ENCODE measurements around the gene OARD1. TPM values are rescaled to one million over a fixed set of nuclear protein-coding genes. Genes with fewer than 3 reads are reported as not detected.
"Not testable (repeated sequence)": the region's sequence is repeated elsewhere in the genome, so short reads cannot be mapped to it uniquely, and the experiment has no call there.

Gene OARD1
- total and polyA plus RNA-seq, 10 of the 15 experiments (the other 5 are each of a cell fraction or from before 2014, with no cell fraction given) = 19.0 to 63.5 (median 43.6) TPM

DNA sequence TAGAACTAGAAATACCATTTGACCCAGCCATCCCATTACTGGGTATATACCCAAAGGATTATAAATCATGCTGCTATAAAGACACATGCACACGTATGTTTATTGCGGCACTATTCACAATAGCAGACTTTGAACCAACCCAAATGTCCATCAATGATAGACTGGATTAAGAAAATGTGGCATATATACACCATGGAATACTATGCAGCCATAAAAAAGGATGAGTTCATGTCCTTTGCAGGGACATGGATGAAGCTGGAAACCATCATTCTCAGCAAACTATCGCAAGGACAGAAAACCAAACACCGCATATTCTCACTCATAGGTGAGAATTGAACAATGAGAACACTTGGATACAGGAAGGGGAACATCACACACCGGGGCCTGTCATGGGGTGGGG, 56.3 kb downstream of the OARD1 start:
- H3K27me3 ChIP-seq (replicated peaks in 1 of 2; ENCODE audit: control insufficient read depth in 2 of 2, insufficient read depth in 2 of 2, low read length in 1 of 2); SMC1A ChIA-PET (ENCODE audit: uncharacterized antibody, unreplicated experiment); H2AFZ ChIP-seq (ENCODE audit: control insufficient read depth, low read depth, low read length): not testable (repeated sequence)

DNA sequence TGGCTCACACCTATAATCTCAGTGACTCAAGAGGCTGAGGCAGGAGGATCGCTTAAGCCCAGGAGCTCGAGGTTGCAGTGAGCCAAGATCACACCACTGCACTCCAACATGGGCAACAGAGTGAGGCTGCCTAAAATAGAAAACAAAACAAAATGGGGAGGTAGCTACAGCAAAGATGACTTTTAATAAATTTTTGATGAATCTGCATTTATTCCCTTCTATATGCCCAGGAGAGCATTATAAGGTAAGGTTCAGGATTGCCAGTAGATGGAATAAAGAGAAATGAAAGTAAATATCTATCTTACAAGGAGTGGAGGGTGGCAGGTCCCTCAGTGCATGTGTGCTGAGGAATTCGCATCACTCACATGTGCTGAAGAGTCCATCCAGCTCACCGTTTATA, 57.4 kb downstream of the OARD1 start:
- no peaks in the 10 kb centered on the region for H3K79me2 ChIP-seq (ENCODE audit: control insufficient read depth, insufficient read depth, low read length)
- ChIA-PET CTCF (interaction anchor here (0.7 to 2.2 kb wide), 3 partner anchors 10 to 21 kb away, joined by 3 to 8 read pairs (median 3); no protein-coding TSS in a partner anchor), SMC1A (ENCODE audit: uncharacterized antibody, unreplicated experiment) (no interaction called here), POLR2A (interaction anchor here (0.6 kb wide), 1 partner anchor 16 kb away, joined by 3 read pairs; no protein-coding TSS in a partner anchor), RAD21 (ENCODE audit: unreplicated experiment) (no interaction called here)
- H3K27me3 ChIP-seq (replicated peaks in 1 of 2; ENCODE audit: control insufficient read depth in 2 of 2, insufficient read depth in 2 of 2, low read length in 1 of 2) = no peaks in the 10 kb centered on the region
- DNase-seq (ENCODE audit: low read depth, low spot score) (no peak), ATAC-seq (no peak), FAIRE-seq (no peak)
- no peaks in the 10 kb centered on the region for H3K9me3 ChIP-seq (replicated peaks; ENCODE audit: control insufficient read depth, insufficient read depth, low read length)
- no peak overlapping the region for H3K9ac ChIP-seq (ENCODE audit: control insufficient read depth, insufficient read depth, low read length)
- H4K20me1 ChIP-seq (ENCODE audit: control insufficient read depth, insufficient read depth) = no peaks in the 10 kb centered on the region
- H3K4me1 ChIP-seq (ENCODE audit: control insufficient read depth, insufficient read depth, low read length) = no peaks in the 10 kb centered on the region
- TF ChIP-seq, protein P1, sequence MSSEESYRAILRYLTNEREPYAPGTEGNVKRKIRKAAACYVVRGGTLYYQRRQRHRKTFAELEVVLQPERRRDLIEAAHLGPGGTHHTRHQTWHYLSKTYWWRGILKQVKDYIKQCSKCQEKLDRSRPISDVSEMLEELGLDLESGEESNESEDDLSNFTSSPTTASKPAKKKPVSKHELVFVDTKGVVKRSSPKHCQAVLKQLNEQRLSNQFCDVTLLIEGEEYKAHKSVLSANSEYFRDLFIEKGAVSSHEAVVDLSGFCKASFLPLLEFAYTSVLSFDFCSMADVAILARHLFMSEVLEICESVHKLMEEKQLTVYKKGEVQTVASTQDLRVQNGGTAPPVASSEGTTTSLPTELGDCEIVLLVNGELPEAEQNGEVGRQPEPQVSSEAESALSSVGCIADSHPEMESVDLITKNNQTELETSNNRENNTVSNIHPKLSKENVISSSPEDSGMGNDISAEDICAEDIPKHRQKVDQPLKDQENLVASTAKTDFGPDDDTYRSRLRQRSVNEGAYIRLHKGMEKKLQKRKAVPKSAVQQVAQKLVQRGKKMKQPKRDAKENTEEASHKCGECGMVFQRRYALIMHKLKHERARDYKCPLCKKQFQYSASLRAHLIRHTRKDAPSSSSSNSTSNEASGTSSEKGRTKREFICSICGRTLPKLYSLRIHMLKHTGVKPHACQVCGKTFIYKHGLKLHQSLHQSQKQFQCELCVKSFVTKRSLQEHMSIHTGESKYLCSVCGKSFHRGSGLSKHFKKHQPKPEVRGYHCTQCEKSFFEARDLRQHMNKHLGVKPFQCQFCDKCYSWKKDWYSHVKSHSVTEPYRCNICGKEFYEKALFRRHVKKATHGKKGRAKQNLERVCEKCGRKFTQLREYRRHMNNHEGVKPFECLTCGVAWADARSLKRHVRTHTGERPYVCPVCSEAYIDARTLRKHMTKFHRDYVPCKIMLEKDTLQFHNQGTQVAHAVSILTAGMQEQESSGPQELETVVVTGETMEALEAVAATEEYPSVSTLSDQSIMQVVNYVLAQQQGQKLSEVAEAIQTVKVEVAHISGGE (CRISPR knock-in tag; IDR thresholded peaks at IDR 0.05) = no peak
- in situ Hi-C loops (cut with MboI) = no loop called here
- H3K4me2 ChIP-seq (ENCODE audit: control insufficient read depth, insufficient read depth) = no peak overlapping the region
- WGBS (ENCODE audit: insufficient coverage, insufficient replicate concordance, low lambda C conversion rate, missing lambda C conversion rate) = 66% methylated on average over 4 of the region's 4 CpGs
- intact Hi-C loops (cut with micrococcal nuclease; ENCODE audit: unreplicated experiment) = no loop called here
- H3K36me3 ChIP-seq (ENCODE audit: control insufficient read depth in 2 of 2, insufficient read depth in 2 of 2, low read length in 1 of 2) = no peaks in the 10 kb centered on the region
- no peak overlapping the region for H3K4me3 ChIP-seq
- no peak overlapping the region for H2AFZ ChIP-seq (ENCODE audit: control insufficient read depth, low read depth, low read length)
- no TSS peak for BruUV-seq (replicated peaks)
- H3K27ac ChIP-seq (ENCODE audit: control insufficient read depth, insufficient read depth) = no peak overlapping the region

More for the DNA sequence above, 56.3 kb downstream of the OARD1 start:
- intact Hi-C loops (cut with micrococcal nuclease; ENCODE audit: unreplicated experiment); CTCF ChIA-PET; FAIRE-seq; RAD21 ChIA-PET (ENCODE audit: unreplicated experiment); H3K27ac ChIP-seq (ENCODE audit: control insufficient read depth, insufficient read depth); H3K4me1 ChIP-seq (ENCODE audit: control insufficient read depth, insufficient read depth, low read length); ATAC-seq; in situ Hi-C loops (cut with MboI); H3K9me3 ChIP-seq (replicated peaks; ENCODE audit: control insufficient read depth, insufficient read depth, low read length); BruUV-seq (replicated peaks); H3K4me2 ChIP-seq (ENCODE audit: control insufficient read depth, insufficient read depth); DNase-seq (ENCODE audit: low read depth, low spot score); H4K20me1 ChIP-seq (ENCODE audit: control insufficient read depth, insufficient read depth); H3K4me3 ChIP-seq; H3K36me3 ChIP-seq (ENCODE audit: control insufficient read depth in 2 of 2, insufficient read depth in 2 of 2, low read length in 1 of 2); POLR2A ChIA-PET; H3K9ac ChIP-seq (ENCODE audit: control insufficient read depth, insufficient read depth, low read length); H3K79me2 ChIP-seq (ENCODE audit: control insufficient read depth, insufficient read depth, low read length): not testable (repeated sequence)
- 83% methylated on average over 5 of the region's 5 CpGs for WGBS (ENCODE audit: insufficient coverage, insufficient replicate concordance, low lambda C conversion rate, missing lambda C conversion rate)

Other genes with a start within 250 kb of the OARD1 start
Only the 7 nearest of the 9 such genes appear.
- 0.93 and 0.96 TPM in 2 replicates for gene UNC5CL, start 33.1 kb downstream of the OARD1 start, total RNA-seq (2014; rRNA removed)
- 0.28 and 0.31 TPM in 2 replicates for gene UNC5CL, start 33.1 kb downstream of the OARD1 start, total RNA-seq (2014; rRNA removed; fragmentation: Illumina TruSeq; extraction: Trizol)
- 0.48 and 0.74 TPM in 2 replicates for gene UNC5CL, start 33.1 kb downstream of the OARD1 start, total RNA-seq (2021)
- 1.2 and 1.6 TPM in 2 replicates for gene UNC5CL, start 33.1 kb downstream of the OARD1 start, polyA plus RNA-seq (2011; rRNA removed)
- 0.32 and 0.46 TPM in 2 replicates for gene UNC5CL, start 33.1 kb downstream of the OARD1 start, polyA plus RNA-seq (2014; fragmentation: Illumina TruSeq; extraction: Trizol)
- gene UNC5CL, start 33.1 kb downstream of the OARD1 start, polyA plus RNA-seq (2014; fragmentation: Nextera tagmentation; extraction: Ambion mirVana) = under 1 TPM in 1 of 2 experiments, not detected in 1; 0.11 TPM
- gene UNC5CL, start 33.1 kb downstream of the OARD1 start, polyA plus RNA-seq (2014; rRNA removed) = 0.74 and 0.96 TPM in 2 replicates
- under 1 TPM; 0.11 to 0.37 TPM for gene UNC5CL, start 33.1 kb downstream of the OARD1 start, polyA plus RNA-seq (2016; fragmentation: Nextera tagmentation; extraction: Ambion mirVana)
- not detected in 2 replicates for gene TSPO2, start 29.9 kb downstream of the OARD1 start, total RNA-seq (2014; rRNA removed)
- gene TSPO2, start 29.9 kb downstream of the OARD1 start, total RNA-seq (2014; rRNA removed; fragmentation: Illumina TruSeq; extraction: Trizol) = not detected in 2 replicates
- gene TSPO2, start 29.9 kb downstream of the OARD1 start, total RNA-seq (2021) = not detected in 2 replicates
- gene TSPO2, start 29.9 kb downstream of the OARD1 start, polyA plus RNA-seq (2011; rRNA removed) = not detected in 2 replicates
- gene TSPO2, start 29.9 kb downstream of the OARD1 start, polyA plus RNA-seq (2014; fragmentation: Illumina TruSeq; extraction: Trizol) = not detected in 2 replicates
- not detected for gene TSPO2, start 29.9 kb downstream of the OARD1 start, polyA plus RNA-seq (2014; fragmentation: Nextera tagmentation; extraction: Ambion mirVana)
- not detected in 2 replicates for gene TSPO2, start 29.9 kb downstream of the OARD1 start, polyA plus RNA-seq (2014; rRNA removed)
- not detected for gene TSPO2, start 29.9 kb downstream of the OARD1 start, polyA plus RNA-seq (2016; fragmentation: Nextera tagmentation; extraction: Ambion mirVana)
- gene APOBEC2, start 19.2 kb downstream of the OARD1 start, total RNA-seq (2014; rRNA removed) = not detected in 2 replicates
- gene APOBEC2, start 19.2 kb downstream of the OARD1 start, total RNA-seq (2014; rRNA removed; fragmentation: Illumina TruSeq; extraction: Trizol) = not detected in 2 replicates
- gene APOBEC2, start 19.2 kb downstream of the OARD1 start, total RNA-seq (2021) = not detected in 2 replicates
- not detected in 2 replicates for gene APOBEC2, start 19.2 kb downstream of the OARD1 start, polyA plus RNA-seq (2011; rRNA removed)
- not detected in 2 replicates for gene APOBEC2, start 19.2 kb downstream of the OARD1 start, polyA plus RNA-seq (2014; fragmentation: Illumina TruSeq; extraction: Trizol)
- gene APOBEC2, start 19.2 kb downstream of the OARD1 start, polyA plus RNA-seq (2014; fragmentation: Nextera tagmentation; extraction: Ambion mirVana) = 1 to 10 TPM in 1 of 2 experiments, under 1 TPM in 1; 0.11 to 1.4 TPM
- not detected in 2 replicates for gene APOBEC2, start 19.2 kb downstream of the OARD1 start, polyA plus RNA-seq (2014; rRNA removed)
- 1 to 10 TPM in 1 of 2 experiments, under 1 TPM in 1; 0.71 to 1.0 TPM for gene APOBEC2, start 19.2 kb downstream of the OARD1 start, polyA plus RNA-seq (2016; fragmentation: Nextera tagmentation; extraction: Ambion mirVana)
- 20.4 and 23.6 TPM in 2 replicates for gene NFYA, start 618 bp upstream of the OARD1 start, total RNA-seq (2014; rRNA removed)
- 18.5 and 20.1 TPM in 2 replicates for gene NFYA, start 618 bp upstream of the OARD1 start, total RNA-seq (2014; rRNA removed; fragmentation: Illumina TruSeq; extraction: Trizol)
- gene NFYA, start 618 bp upstream of the OARD1 start, total RNA-seq (2021) = 25.6 and 27.4 TPM in 2 replicates
- gene NFYA, start 618 bp upstream of the OARD1 start, polyA plus RNA-seq (2011; rRNA removed) = 14.6 and 19.4 TPM in 2 replicates
- 35.3 and 36.5 TPM in 2 replicates for gene NFYA, start 618 bp upstream of the OARD1 start, polyA plus RNA-seq (2014; fragmentation: Illumina TruSeq; extraction: Trizol)
- gene NFYA, start 618 bp upstream of the OARD1 start, polyA plus RNA-seq (2014; fragmentation: Nextera tagmentation; extraction: Ambion mirVana) = 1 to 10 TPM; 6.4 to 7.3 TPM
- gene NFYA, start 618 bp upstream of the OARD1 start, polyA plus RNA-seq (2014; rRNA removed) = 25.7 and 30.0 TPM in 2 replicates
- 10 to 100 TPM; 17.4 to 18.9 TPM for gene NFYA, start 618 bp upstream of the OARD1 start, polyA plus RNA-seq (2016; fragmentation: Nextera tagmentation; extraction: Ambion mirVana)
- gene TREML1, start 82.0 kb upstream of the OARD1 start, total RNA-seq (2014; rRNA removed) = not detected in 2 replicates
- gene TREML1, start 82.0 kb upstream of the OARD1 start, total RNA-seq (2014; rRNA removed; fragmentation: Illumina TruSeq; extraction: Trizol) = not detected in 2 replicates
- not detected in 2 replicates for gene TREML1, start 82.0 kb upstream of the OARD1 start, total RNA-seq (2021)
- gene TREML1, start 82.0 kb upstream of the OARD1 start, polyA plus RNA-seq (2011; rRNA removed) = not detected in 2 replicates
- not detected in 2 replicates for gene TREML1, start 82.0 kb upstream of the OARD1 start, polyA plus RNA-seq (2014; fragmentation: Illumina TruSeq; extraction: Trizol)
- not detected for gene TREML1, start 82.0 kb upstream of the OARD1 start, polyA plus RNA-seq (2014; fragmentation: Nextera tagmentation; extraction: Ambion mirVana)
- gene TREML1, start 82.0 kb upstream of the OARD1 start, polyA plus RNA-seq (2014; rRNA removed) = not detected in 2 replicates
- under 1 TPM in 1 of 2 experiments, not detected in 1; 0.21 TPM for gene TREML1, start 82.0 kb upstream of the OARD1 start, polyA plus RNA-seq (2016; fragmentation: Nextera tagmentation; extraction: Ambion mirVana)
- gene TREM2, start 90.8 kb upstream of the OARD1 start, total RNA-seq (2014; rRNA removed) = not detected in 2 replicates
- not detected in 2 replicates for gene TREM2, start 90.8 kb upstream of the OARD1 start, total RNA-seq (2014; rRNA removed; fragmentation: Illumina TruSeq; extraction: Trizol)
- not detected in 2 replicates for gene TREM2, start 90.8 kb upstream of the OARD1 start, total RNA-seq (2021)
- not detected in 2 replicates for gene TREM2, start 90.8 kb upstream of the OARD1 start, polyA plus RNA-seq (2011; rRNA removed)
- not detected in 2 replicates for gene TREM2, start 90.8 kb upstream of the OARD1 start, polyA plus RNA-seq (2014; fragmentation: Illumina TruSeq; extraction: Trizol)
- gene TREM2, start 90.8 kb upstream of the OARD1 start, polyA plus RNA-seq (2014; fragmentation: Nextera tagmentation; extraction: Ambion mirVana) = not detected
- not detected in 2 replicates for gene TREM2, start 90.8 kb upstream of the OARD1 start, polyA plus RNA-seq (2014; rRNA removed)
- not detected for gene TREM2, start 90.8 kb upstream of the OARD1 start, polyA plus RNA-seq (2016; fragmentation: Nextera tagmentation; extraction: Ambion mirVana)
- 9.1 and 11.0 TPM in 2 replicates for gene TREML2, start 128.8 kb upstream of the OARD1 start, total RNA-seq (2014; rRNA removed)
- 6.1 and 6.6 TPM in 2 replicates for gene TREML2, start 128.8 kb upstream of the OARD1 start, total RNA-seq (2014; rRNA removed; fragmentation: Illumina TruSeq; extraction: Trizol)
- gene TREML2, start 128.8 kb upstream of the OARD1 start, total RNA-seq (2021) = 6.8 and 8.2 TPM in 2 replicates
- gene TREML2, start 128.8 kb upstream of the OARD1 start, polyA plus RNA-seq (2011; rRNA removed) = 1.2 and 1.7 TPM in 2 replicates
- gene TREML2, start 128.8 kb upstream of the OARD1 start, polyA plus RNA-seq (2014; fragmentation: Illumina TruSeq; extraction: Trizol) = 5.9 and 9.0 TPM in 2 replicates
- gene TREML2, start 128.8 kb upstream of the OARD1 start, polyA plus RNA-seq (2014; fragmentation: Nextera tagmentation; extraction: Ambion mirVana) = under 1 TPM; 0.49 to 0.79 TPM
- 7.0 and 7.2 TPM in 2 replicates for gene TREML2, start 128.8 kb upstream of the OARD1 start, polyA plus RNA-seq (2014; rRNA removed)
- 1 to 10 TPM; 7.4 to 7.7 TPM for gene TREML2, start 128.8 kb upstream of the OARD1 start, polyA plus RNA-seq (2016; fragmentation: Nextera tagmentation; extraction: Ambion mirVana)

All from GM12878 (cell line).